Measurements from ENCODE around the gene PTAR1.

DNA sequence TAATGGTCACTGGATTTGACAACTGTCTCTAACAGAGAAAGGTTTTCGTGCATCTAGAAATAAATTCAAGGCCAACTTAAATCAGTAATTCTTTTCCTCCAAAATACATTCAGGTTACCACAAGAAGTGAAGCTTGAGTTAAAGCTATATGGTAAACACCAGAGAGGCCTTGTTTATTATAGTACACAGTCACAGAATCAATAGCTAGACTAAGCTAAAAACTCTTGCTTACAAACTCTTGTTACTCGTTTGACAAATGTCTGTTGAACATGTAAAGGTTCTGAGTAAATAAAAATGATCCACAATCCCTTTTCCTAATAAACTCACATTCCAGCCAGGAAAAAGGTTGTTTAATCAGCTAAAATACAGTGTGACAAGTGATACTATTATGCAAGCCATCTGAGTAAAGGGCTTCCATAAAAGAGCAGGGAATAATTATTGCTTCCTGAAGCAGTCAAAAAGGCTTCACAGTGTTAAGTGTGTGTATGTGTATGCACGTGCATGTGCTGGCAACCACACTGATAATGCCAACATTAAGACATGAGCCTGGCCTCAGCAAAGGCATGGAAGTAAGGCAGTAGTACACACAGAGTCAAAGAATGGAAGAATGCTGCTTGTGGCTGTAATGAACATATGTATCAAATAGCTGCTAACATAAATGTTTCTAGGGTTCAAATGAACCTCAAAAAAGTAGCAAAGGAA, 12.8 kb downstream of the PTAR1 start:
- TF ChIP-seq, protein P1, sequence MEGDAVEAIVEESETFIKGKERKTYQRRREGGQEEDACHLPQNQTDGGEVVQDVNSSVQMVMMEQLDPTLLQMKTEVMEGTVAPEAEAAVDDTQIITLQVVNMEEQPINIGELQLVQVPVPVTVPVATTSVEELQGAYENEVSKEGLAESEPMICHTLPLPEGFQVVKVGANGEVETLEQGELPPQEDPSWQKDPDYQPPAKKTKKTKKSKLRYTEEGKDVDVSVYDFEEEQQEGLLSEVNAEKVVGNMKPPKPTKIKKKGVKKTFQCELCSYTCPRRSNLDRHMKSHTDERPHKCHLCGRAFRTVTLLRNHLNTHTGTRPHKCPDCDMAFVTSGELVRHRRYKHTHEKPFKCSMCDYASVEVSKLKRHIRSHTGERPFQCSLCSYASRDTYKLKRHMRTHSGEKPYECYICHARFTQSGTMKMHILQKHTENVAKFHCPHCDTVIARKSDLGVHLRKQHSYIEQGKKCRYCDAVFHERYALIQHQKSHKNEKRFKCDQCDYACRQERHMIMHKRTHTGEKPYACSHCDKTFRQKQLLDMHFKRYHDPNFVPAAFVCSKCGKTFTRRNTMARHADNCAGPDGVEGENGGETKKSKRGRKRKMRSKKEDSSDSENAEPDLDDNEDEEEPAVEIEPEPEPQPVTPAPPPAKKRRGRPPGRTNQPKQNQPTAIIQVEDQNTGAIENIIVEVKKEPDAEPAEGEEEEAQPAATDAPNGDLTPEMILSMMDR (IDR thresholded peaks at IDR 0.05): no peak
- TF ChIP-seq POLR2AphosphoS5 (IDR thresholded peaks at IDR 0.05; ENCODE audit: insufficient read depth in 1 of 2, low read depth in 1 of 2) (no peak), POLR2A (IDR thresholded peaks at IDR 0.05) (no peak)

Measured in vagina (tissue), 2 donors.